Activated CD4-positive, alpha-beta T cell treated with anti-CD3 and anti-CD28 coated beads for 24 hours (primary cell): ENCODE results near the gene ATF1.
"Not testable (repeated sequence)": the region's sequence is repeated elsewhere in the genome, so short reads cannot be mapped to it uniquely, and the experiment has no call there.

Experiments
- DNase-seq, 2 donors: peaks; one replicate each; pipeline ENCODE4 v3.0.0-alpha.2; 2020; ENCODE audit warnings: low read depth in 2 of 2

The ATF1 gene

GRCh38 chr12:50859621-50860310 lies 95.9 kb downstream of the ATF1 start:
- DNase-seq = no peak

- DNase-seq = no peak
These were observed 98.4 kb downstream of the ATF1 start for GRCh38 chr12:50862316-50862715.

- DNase-seq = no peak
These were observed 101.4 kb downstream of the ATF1 start for GRCh38 chr12:50865266-50865665.

GRCh38 chr12:50868881-50869280 lies 105.0 kb downstream of the ATF1 start:
- not testable (repeated sequence) for DNase-seq
